Left cardiac atrium (tissue), 4 donors: ENCODE results near the gene STAU1. TPM values are rescaled to one million over a fixed set of nuclear protein-coding genes. Genes with fewer than 3 reads are reported as not detected.
"Not testable (repeated sequence)": the region's sequence is repeated elsewhere in the genome, so short reads cannot be mapped to it uniquely, and the experiment has no call there.

Experiments
- ATAC-seq, 2 donors: fragments of 200-7000 bp; cut with Tn5 transposase; one replicate each; pipeline ENCODE4 v1.9.1; 2020; ENCODE audit warnings: mild to moderate bottlenecking in 2 of 2, moderate library complexity in 2 of 2
- DNase-seq: peaks from one replicate; pipeline ENCODE4 v3.0.0-alpha.2; 2020
- intact Hi-C, 2 donors: fragments of 100-400 bp; cut with DNase I; formaldehyde crosslinking; loops; one replicate each; pipeline versions ENCODE4 v1.14.1 to v1.15.1; 2022 to 2023
- total RNA-seq, 2 donors: library from RNA; stranded (reverse); fragmentation: NEBNext Ultra II Directional; extraction: Animal tissue kit (Norgen Biotek cat#: 25700); gene quantifications; one replicate each; pipeline ENCODE4 v1.2.1, GENCODE V29; 2021
- donor health status: DM: no; HTN: yes; CAD: no.
- donor health status: DM: no; HTN: yes; CAD: no; lungs with severe emphysema.
- donor health status: DM: yes; HTN: yes; CAD: no.
- donor health status: Dilated cardiomyopathy.

The STAU1 gene
- total RNA-seq, 2 donors from 2014 or later: 48.7 to 61.8 TPM

GRCh38 chr20:49170714-49171113 is 17.4 kb downstream of the STAU1 start:
- no peak for ATAC-seq
- intact Hi-C loops: no loop called here
- no peak for DNase-seq

GRCh38 chr20:49169547-49169946 is 18.6 kb downstream of the STAU1 start:
- ATAC-seq: no peak
- intact Hi-C loops: no loop called here

GRCh38 chr20:49168864-49169263 is 19.3 kb downstream of the STAU1 start:
- intact Hi-C loops, ATAC-seq, DNase-seq: not testable (repeated sequence)

More at GRCh38 chr20:49169547-49169946, 18.6 kb downstream of the STAU1 start:
- no peak for DNase-seq

GRCh38 chr20:49167811-49168507 is 20.2 kb downstream of the STAU1 start:
- no peak for DNase-seq
- peak; percentile 53 to 82 for ATAC-seq
- intact Hi-C loops: no loop called here

GRCh38 chr20:49166534-49167449 is 21.3 kb downstream of the STAU1 start:
- intact Hi-C loops: no loop called here
- ATAC-seq: no peak
- DNase-seq: no peak

- DNase-seq (no peak), ATAC-seq (no peak)
- intact Hi-C loops: no loop called here
Observed at GRCh38 chr20:49165611-49166010, 22.5 kb downstream of the STAU1 start.

- intact Hi-C loops: no loop called here
Observed at GRCh38 chr20:49163696-49164095, 24.4 kb downstream of the STAU1 start.

GRCh38 chr20:49161428-49162152 is 26.5 kb downstream of the STAU1 start:
- intact Hi-C loops: no loop called here
- DNase-seq (no peak), ATAC-seq (peak in 1 of 2 donors; percentile 44)

More at GRCh38 chr20:49163696-49164095, 24.4 kb downstream of the STAU1 start:
- ATAC-seq (no peak), DNase-seq (no peak)

- no peak for ATAC-seq
- intact Hi-C loops: no loop called here
- DNase-seq: no peak
Observed at GRCh38 chr20:49160057-49160929, 27.8 kb downstream of the STAU1 start.

GRCh38 chr20:49157146-49157545 is 31.0 kb downstream of the STAU1 start:
- ATAC-seq: no peak
- intact Hi-C loops: no loop called here
- DNase-seq: no peak

- no peak for ATAC-seq
- no peak for DNase-seq
- intact Hi-C loops: no loop called here
Observed at GRCh38 chr20:49156481-49156880, 31.7 kb downstream of the STAU1 start.

GRCh38 chr20:49151436-49151835 is 36.7 kb downstream of the STAU1 start:
- ATAC-seq: no peak
- no peak for DNase-seq
- intact Hi-C loops: no loop called here

- ATAC-seq: no peak
- intact Hi-C loops: no loop called here
- no peak for DNase-seq
Observed at GRCh38 chr20:49149281-49150045, 38.7 kb downstream of the STAU1 start.

- intact Hi-C loops: no loop called here
- DNase-seq: no peak
Observed at GRCh38 chr20:49148601-49149000, 39.5 kb downstream of the STAU1 start.

GRCh38 chr20:49147296-49147695 is 40.8 kb downstream of the STAU1 start:
- ATAC-seq (no peak), DNase-seq (no peak)
- intact Hi-C loops: no loop called here

More at GRCh38 chr20:49148601-49149000, 39.5 kb downstream of the STAU1 start:
- no peak for ATAC-seq

GRCh38 chr20:49146442-49147225 is 41.5 kb downstream of the STAU1 start:
- intact Hi-C loops: no loop called here
- DNase-seq: no peak
- no peak for ATAC-seq

GRCh38 chr20:49140834-49141233 is 47.3 kb downstream of the STAU1 start:
- no peak for ATAC-seq
- intact Hi-C loops: no loop called here
- DNase-seq: no peak
